ENCODE data around the gene CDKN1C. TPM values are rescaled to one million over a fixed set of nuclear protein-coding genes. Genes with fewer than 3 reads are reported as not detected.

The CDKN1C gene
- 0.19 and 5.6 TPM in 2 replicates for total RNA-seq

DNA sequence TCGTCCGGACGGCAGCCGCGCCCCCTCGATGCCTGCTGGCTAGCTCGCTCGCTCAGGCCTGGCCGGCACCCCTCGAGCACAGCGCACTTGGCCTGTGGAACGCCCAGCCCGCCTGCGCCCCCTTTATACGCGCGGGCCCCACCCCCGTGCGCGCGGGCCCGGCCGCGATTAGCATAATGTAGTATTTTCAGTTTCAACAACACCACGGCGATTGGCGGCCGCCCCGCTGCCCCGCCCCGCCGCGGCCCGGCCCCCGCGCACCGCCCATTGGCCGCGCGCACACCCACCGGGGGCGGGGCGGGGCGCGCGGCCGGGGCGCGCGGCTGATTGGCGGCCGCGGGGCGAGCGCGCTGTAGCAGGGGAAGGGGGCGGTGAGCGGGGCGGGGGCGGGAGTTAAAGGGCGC lies at the start of gene CDKN1C:
CDKN1C (minus strand) TSS at position 98 of the 404 bp plus-strand sequence. CDS start 319 bp downstream, outside the sequence.

DNA sequence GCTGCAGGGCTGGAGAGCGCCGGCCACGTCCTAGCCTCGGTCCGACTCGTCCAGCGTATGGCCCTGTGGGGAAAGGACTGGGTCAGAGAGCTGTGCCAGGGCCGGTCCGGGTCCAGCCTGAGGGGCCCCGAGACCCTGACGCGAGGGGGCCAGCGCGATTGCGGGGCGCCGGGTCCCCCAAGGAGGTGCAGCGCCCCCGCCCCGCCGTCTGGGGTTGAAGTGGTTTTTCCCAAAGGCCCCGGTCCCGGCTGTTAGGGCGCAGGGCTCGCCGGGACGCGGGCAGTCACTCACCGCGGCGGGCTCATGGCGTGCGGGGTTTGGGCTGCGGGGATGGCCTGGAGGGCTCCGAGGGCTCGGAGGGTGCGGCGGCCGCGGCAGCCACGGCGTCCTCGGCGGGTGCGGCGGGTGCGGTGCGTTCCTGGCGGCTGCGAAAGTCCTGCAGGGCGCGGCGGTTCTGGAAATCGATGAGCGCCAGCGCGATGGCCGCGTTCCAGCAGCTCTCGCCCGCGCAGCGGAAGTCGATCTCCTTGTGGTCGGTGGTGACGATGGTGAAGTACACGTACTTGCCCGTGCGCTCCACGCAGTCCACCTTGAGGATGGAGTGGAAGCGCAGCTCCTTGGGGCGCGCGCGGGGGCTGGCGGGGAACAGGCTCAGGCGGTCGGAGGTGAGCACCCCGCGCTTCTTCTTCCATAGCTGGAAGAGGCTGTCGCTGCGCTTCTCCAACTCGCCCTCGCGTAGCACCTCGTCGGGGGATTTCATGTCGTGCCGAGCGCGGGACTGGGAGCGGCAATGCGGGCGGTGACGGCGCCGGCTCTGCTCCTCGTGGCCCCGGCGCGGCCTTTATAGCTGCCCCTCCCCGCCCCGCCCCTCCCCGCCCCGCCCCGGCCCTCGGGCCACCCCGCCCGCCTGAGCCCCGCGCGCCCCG lies 43.3 kb upstream of the CDKN1C start, which contains the start of gene PHLDA2:
PHLDA2 (minus strand) TSS at position 816 of the 926 bp plus-strand sequence; CDS start at position 760, 56 bp downstream.

Other genes with a start within 250 kb of the CDKN1C start
- gene KCNQ1OT1, start 185.8 kb downstream of the CDKN1C start, total RNA-seq, result 1.5 and 2.5 TPM in 2 replicates
- 2.8 and 16.1 TPM in 2 replicates for gene PHLDA2, start 43.6 kb upstream of the CDKN1C start, total RNA-seq
- 91.9 and 153 TPM in 2 replicates for gene NAP1L4, start 106.6 kb upstream of the CDKN1C start, total RNA-seq
- 65.1 and 70.0 TPM in 2 replicates for gene CARS1, start 171.6 kb upstream of the CDKN1C start, total RNA-seq

Measured in regular cardiac myocyte (primary cell).